ENCODE data around the gene BAMBI.
A peak's percentile ranks its signal among the peaks of the same experiment; 100 is the strongest.

BAMBI gene

GRCh38 chr10:28674782-28675181 is 2.5 kb upstream of the BAMBI start:
- DNase-seq (ENCODE audit: low spot score), result no peak
- FAIRE-seq, result no peak

DNA sequence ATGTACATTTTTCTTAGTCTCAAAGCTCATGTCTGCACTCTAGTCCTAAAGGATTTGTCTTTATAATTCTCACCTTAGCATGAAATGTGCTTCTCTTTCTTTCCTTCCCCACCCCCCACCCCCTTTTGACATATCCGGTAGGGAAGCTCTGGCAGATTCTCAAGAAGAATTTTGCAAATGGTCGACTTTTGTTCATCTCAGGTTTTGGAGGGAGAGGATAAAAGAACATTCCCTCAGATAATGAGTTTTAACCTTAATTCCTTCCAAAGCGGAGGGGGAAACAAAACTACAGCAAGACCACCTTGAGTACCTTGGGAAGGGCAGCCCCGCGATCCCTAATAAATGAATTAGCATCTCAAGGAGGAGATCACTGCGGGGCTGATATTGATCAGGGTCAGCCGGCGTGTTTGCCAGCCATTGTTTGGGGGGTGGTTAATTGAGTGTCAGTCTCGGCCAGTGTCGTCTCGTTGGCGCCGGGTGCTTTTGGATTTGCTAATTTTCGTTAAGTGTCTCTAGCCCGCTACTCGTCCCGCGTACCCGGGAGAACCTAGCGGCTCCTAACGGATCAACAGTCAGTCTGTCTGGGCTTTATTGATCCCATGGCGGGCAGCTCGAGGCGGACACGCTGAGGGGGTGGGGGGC is 874 bp upstream of the BAMBI start:
- DNase-seq (ENCODE audit: low spot score), result no peak
- FAIRE-seq, result no peak

DNA sequence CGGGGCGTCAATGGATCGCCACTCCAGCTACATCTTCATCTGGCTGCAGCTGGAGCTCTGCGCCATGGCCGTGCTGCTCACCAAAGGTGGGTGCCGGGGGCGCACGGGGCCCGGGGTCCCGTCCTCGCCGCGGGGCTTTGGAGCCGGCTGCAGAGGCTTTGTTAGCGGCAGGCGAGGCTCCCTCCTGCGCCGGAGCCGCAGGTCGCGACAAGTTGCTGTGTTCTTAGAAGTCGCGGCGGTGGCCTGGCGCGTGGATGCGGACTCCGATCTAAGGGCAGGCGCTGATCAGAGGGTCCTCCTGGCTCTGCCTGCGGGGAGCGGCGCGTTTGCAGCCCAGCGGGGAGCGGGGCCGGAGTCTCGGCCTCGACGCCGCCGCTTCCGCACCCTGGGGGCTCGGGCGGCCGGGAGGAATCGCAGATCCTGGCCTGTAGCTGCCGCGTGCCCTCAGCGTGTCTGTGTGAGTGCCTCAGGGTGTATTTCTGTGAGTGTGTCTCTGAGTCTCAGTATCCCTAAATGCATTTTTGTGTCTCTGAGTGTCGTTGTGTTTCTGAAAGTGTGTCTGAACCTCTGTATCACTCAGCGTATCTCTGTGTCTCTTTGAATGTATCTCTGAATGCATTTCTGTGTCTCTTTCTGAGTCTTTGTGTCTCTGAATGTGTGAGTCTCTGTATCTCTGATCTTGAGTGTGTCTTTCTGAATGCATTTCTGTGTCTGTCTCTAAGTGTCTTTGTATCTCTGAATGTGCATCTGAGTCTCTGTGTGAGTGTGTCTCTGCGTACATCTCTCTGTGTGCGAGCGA is 766 bp downstream of the BAMBI start:
- peak; percentile 18 for DNase-seq (ENCODE audit: low spot score)
- FAIRE-seq, result no peak

DNA sequence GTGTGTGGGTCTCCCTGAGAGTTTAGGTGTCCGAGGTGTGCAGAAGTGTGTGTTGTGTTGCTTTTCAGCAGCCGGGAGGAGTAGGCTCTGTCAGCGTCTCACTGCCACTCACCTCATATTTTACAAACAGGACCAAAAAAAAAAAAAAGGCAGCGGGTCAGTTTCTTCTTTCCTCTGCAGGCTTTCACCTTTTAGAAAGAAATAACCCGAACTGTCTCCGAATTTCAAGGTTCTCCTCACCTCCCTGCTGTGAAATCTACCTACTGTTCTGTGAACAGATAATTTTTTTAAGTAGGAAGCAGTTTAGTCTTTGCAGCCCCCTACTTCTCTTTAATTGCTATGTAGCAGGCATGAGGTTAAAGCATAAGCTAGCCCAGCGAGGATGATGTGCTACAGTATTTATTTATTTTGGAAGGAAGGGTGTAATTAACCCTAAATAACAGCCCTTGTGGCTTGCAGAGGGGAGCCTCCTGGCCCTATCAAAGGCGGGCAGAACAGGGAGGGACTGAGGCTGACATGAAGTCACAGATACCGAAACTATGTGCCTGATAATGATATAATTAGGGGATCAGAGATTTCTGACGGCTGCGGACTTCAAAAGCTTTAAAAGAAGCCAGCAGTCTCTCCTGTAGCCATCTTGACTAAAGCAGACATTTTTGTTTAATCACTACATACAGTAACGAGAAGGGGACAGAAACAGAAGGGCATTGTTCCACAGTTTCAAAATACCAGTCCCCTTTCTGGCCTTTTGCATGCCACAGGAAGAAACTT is 1.6 kb downstream of the BAMBI start:
- peak; percentile 8 for DNase-seq (ENCODE audit: low spot score)
- FAIRE-seq, result no peak

GRCh38 chr10:28679581-28680357 is 2.4 kb downstream of the BAMBI start:
- FAIRE-seq, result peak; percentile 56

GRCh38 chr10:28680358-28680752 is 3.0 kb downstream of the BAMBI start:
- DNase-seq (ENCODE audit: low spot score), result no peak
- no peak for FAIRE-seq

More at GRCh38 chr10:28679581-28680357, 2.4 kb downstream of the BAMBI start:
- DNase-seq (ENCODE audit: low spot score), result peak; percentile 21

DNA sequence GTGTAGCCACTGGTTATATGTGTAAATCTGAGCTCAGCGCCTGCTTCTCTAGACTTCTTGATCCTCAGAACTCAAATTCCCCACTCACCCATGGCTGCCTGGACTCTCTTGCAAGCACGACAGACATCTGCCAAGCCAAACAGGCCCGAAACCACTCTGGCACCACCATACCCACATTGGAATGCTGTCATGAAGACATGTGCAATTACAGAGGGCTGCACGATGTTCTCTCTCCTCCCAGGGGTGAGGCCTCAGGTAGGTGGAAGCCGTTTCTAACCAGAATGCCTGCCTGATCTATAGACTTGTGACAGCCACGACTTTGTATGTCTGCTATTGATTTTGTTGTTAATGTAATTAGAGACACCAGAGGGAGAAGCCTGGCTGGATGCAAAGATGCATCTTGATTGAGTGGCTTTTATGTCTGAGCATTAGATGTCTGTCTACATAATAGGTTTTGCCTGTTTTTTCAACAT is 4.0 kb downstream of the BAMBI start:
- FAIRE-seq (no peak), DNase-seq (ENCODE audit: low spot score) (no peak)

- DNase-seq (ENCODE audit: low spot score) (no peak), FAIRE-seq (no peak)
Observed at GRCh38 chr10:28681928-28682750, 4.8 kb downstream of the BAMBI start.

DNA sequence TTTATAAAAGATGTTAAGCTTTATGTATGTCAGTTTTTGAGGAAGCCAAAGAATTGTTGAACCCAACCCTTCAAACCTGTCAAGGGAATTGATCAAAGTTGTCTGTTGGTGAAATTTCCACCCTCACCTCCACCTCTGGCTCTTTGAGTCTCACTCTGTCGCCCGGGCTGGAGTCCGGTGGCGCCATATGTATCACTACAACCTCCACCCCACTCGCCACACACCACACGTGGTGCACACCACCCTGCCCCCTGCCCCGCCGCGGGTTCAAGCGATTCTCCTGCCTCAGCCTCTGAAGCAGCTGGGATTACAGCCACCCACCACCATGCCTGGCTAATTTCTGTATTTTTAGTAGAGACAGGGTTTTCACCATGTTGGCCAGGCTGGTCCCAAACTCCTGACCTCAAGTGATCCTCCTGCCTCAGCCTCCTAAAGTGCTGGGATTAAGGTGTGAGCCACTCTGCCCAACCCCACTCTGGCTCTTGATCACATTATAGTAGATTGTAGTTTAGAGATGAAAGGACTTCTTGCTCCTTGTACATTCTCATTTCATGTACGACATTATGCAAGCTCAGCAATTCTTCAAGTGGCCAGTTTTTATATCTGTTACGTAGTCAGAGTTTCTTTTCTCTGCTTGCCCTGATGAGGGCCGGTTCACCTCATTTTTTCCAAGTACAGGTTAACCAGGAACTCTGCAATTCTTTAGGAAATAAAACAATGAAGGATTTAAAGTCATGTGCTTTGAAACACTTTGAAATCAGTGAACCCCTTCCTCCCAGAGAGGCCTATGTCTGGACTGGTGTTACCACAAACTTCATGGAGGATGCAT is 7.0 kb downstream of the BAMBI start:
- DNase-seq (ENCODE audit: low spot score) (no peak), FAIRE-seq (no peak)

DNA sequence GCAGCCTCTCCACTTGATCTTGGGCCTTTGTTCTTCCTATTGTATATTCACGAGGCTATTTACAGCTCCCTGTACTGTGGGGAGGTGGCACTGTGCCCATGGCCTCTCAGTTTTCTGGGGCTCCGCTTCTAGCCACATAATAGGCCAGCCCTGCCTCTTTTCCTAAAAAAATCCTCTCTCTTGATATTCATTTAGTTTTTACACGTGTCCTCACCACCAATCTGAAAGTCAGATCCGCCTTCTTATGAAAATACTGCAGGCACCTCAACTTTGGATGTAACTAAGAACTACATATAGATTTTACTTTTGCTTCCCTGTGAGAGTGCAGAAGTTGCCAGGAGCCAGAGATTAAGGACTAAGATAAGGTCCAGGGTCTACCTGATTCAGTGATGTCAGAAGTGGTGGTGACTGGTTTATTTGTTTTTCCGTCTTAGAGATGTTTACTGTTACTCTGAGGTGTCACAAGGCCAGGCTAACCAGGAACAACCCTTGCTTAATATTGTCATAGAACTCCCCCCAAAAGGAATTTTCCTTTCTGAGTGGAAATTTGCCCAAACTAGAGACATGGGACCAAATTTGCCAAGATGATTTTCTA is 7.8 kb downstream of the BAMBI start:
- FAIRE-seq, result no peak
- no peak for DNase-seq (ENCODE audit: low spot score)

GRCh38 chr10:28685717-28686116 is 8.4 kb downstream of the BAMBI start:
- no peak for FAIRE-seq
- DNase-seq (ENCODE audit: low spot score), result no peak

DNA sequence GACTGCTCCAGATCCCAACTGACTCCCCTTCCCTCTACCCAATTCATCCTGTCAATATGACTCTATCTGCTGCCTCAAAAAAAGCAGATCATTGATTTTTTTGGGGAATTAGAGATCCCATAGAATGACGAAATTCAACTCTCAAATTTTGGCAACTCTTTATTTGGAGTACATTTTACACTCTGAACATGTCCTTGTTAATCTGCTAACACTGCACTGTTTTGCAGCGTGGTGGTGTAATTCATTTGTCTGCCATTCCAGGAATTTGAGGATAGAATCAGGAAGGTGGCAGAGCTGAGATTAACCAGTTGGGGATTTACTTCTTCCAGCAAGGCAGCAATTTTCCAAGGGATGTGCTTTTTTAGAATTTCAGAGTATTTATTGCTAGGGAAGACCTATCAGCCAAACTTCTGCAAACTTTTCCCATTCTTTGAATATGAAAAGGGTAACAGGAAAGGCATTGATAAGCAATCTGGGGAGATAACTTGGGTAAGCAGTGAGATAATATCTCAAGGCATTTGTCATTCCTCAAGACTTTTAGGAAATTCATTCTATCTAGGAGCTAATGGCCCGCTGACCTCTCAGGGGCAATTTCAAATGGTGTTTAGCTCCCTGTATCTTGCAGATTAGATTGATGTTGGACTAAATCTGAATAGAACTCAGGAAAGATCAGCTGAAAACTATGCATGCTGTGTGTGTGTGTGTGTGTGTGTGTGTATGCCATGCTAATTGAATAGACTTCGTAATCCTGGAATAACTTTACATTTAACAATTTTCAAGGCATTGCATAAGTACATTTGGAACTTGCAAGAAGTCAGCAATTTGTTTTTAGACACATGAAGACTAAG is 9.7 kb downstream of the BAMBI start:
- DNase-seq (ENCODE audit: low spot score), result no peak
- no peak for FAIRE-seq

DNA sequence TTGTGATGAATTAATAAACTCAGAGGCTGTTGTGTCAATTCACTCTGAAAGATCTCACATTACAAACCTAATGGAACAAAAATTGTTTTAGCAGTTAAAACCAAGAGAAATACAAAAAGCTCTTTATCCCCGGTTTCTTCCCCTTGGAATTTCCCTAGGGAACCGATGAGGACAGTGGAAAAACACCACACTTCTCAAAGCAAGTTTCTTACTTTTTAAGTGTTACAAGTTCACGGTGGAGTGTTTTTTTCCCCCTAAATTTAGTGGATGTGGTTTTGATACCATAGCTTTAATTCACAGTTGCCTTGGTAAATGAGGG is 10.3 kb downstream of the BAMBI start:
- no peak for FAIRE-seq

DNA sequence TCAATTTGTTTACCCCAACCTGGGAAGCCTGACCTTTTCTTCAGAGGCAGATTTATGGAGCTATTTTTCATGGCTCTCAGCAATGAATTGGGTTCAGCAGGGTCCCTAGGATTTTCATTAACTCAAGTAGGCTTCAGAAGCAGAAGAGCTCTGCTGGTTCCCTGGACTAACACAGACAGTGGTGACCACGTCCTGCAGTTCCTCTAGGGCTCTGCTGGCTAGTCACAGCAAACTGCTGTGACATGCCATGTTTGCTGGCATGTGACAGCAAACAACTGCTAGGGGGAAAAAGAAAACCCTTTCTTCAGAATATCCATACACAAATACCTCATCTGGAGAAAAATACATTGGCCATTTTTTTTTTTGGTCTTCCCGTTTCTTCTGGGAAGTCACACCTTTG is 13.2 kb downstream of the BAMBI start:
- FAIRE-seq (no peak), DNase-seq (ENCODE audit: low spot score) (no peak)

More for the DNA sequence above, 10.3 kb downstream of the BAMBI start:
- no peak for DNase-seq (ENCODE audit: low spot score)

- DNase-seq (ENCODE audit: low spot score) (no peak), FAIRE-seq (no peak)
Observed at GRCh38 chr10:28691187-28691694, 13.9 kb downstream of the BAMBI start.

DNA sequence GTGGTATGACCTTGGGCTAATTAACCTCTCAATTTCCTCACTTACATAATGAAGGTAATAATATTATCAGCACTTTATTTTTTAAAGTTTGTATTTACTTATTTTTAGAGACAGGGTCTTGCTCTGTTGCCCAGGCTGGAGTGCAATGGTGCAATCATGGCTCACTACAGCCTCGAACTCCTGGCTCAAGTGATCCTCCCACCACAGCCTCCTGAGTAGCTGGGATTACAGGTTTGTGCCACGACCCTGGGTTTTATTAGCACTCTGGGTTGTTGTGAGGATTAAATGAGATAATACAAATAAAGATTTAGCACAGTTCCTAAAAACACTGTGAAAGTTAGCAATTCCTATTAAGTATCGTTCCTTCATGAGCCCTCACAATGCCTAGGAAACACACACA is 14.7 kb downstream of the BAMBI start:
- no peak for FAIRE-seq

GRCh38 chr10:28694530-28694929 is 17.2 kb downstream of the BAMBI start:
- FAIRE-seq (no peak), DNase-seq (ENCODE audit: low spot score) (no peak)

More for the DNA sequence above, 14.7 kb downstream of the BAMBI start:
- no peak for DNase-seq (ENCODE audit: low spot score)

GRCh38 chr10:28698075-28698474 is 20.8 kb downstream of the BAMBI start:
- DNase-seq (ENCODE audit: low spot score), result no peak
- no peak for FAIRE-seq
